ENCODE data around the gene RMRP.

- no peak for TF ChIP-seq CTCF (IDR thresholded peaks at IDR 0.05)
- TF ChIP-seq POLR2A (IDR thresholded peaks at IDR 0.05), result no peak
- TF ChIP-seq EP300 (IDR thresholded peaks at IDR 0.05; ENCODE audit: low read depth), result no peak
- TF ChIP-seq POLR2AphosphoS5 (IDR thresholded peaks at IDR 0.05), result no peak
These were observed 4.2 kb downstream of the RMRP start for GRCh38 chr9:35653611-35654010.

Data from transverse colon (tissue), 4 donors.